GM12878 (cell line): ENCODE results near the gene EXOC4. TPM values are rescaled to one million over a fixed set of nuclear protein-coding genes. Genes with fewer than 3 reads are reported as not detected.

Experiments used
- ATAC-seq: fragments of 200-7000 bp; cut with Tn5 transposase; 3 replicates; pipeline ENCODE4 v1.9.1; 2020; ENCODE audit warnings: mild to moderate bottlenecking, moderate library complexity
- BruUV-seq: library from RNA; stranded (reverse); fragments of 400-500 nt; replicated peaks from 2 replicates; lab custom pipeline; 2021; lab: Mats Ljungman, UMichigan
- CTCF ChIA-PET: fragments of 300-600 bp; sonication (Branson Sonifier 250); formaldehyde crosslinking; extraction: SDS; loops from one replicate; lab custom pipeline; 2021; ENCODE audit warnings: inconsistent platforms; lab: Yijun Ruan, JAX
- POLR2A ChIA-PET: fragments of 350-600 bp; formaldehyde crosslinking; extraction: SDS; loops from one replicate; lab custom pipeline; 2021; ENCODE audit warnings: inconsistent platforms; lab: Charles Lee
- RAD21 ChIA-PET: fragments of 300-600 bp; sonication (Branson Sonifier 250); formaldehyde crosslinking; loops from one replicate; lab custom pipeline; 2023; ENCODE audit warnings: antibody characterized with exemption; ENCODE audit not compliant: unreplicated experiment; lab: Charles Lee
- SMC1A ChIA-PET: fragments of 300-600 bp; sonication (Branson Sonifier 250); formaldehyde crosslinking; loops from one replicate; lab custom pipeline; 2023; ENCODE audit not compliant: unreplicated experiment, uncharacterized antibody; lab: Charles Lee
- DNase-seq: peaks from one replicate; pipeline ENCODE4 v3.0.0-alpha.2; 2011; ENCODE audit warnings: low read depth, low spot score
- FAIRE-seq: peaks from 3 replicates; lab custom pipeline; 2011; peaks lifted over from hg19 to GRCh38; lab: Jason Lieb, UNC
- H2AFZ ChIP-seq: 2 replicates; pipeline ENCODE4 v1.6.0; 2011; ENCODE audit warnings: low read depth, low read length, control low read depth; ENCODE audit not compliant: control insufficient read depth
- H3K27ac ChIP-seq: 2 replicates; pipeline ENCODE4 v1.5.1; 2011; ENCODE audit warnings: control low read depth; ENCODE audit not compliant: control insufficient read depth, insufficient read depth
- H3K27me3 ChIP-seq, 2 experiments: replicated peaks in 1 of 2; 2 replicates each; pipeline versions ENCODE4 v1.6.0 to v1.6.1; 2011; ENCODE audit warnings: low read length in 1 of 2; ENCODE audit not compliant: control insufficient read depth in 2 of 2, insufficient read depth in 2 of 2
- H3K36me3 ChIP-seq, 2 experiments: 2 replicates each; pipeline ENCODE4 v1.5.1; 2011; ENCODE audit warnings: low read length in 1 of 2; ENCODE audit not compliant: control insufficient read depth in 2 of 2, insufficient read depth in 2 of 2
- H3K4me1 ChIP-seq: 2 replicates; pipeline ENCODE4 v1.6.1; 2011; ENCODE audit warnings: mild to moderate bottlenecking, low read length, moderate library complexity, mixed read lengths; ENCODE audit not compliant: control insufficient read depth, insufficient read depth
- H3K4me2 ChIP-seq: 2 replicates; pipeline ENCODE4 v1.6.0; 2011; ENCODE audit warnings: control low read depth; ENCODE audit not compliant: control insufficient read depth, insufficient read depth
- H3K4me3 ChIP-seq: fragments of 200-600 bp; sonication (generic); 2 replicates; pipeline ENCODE4 v1.5.1; 2016
- H3K79me2 ChIP-seq: 2 replicates; pipeline ENCODE4 v1.6.0; 2011; ENCODE audit warnings: low read length; ENCODE audit not compliant: control insufficient read depth, insufficient read depth
- H3K9ac ChIP-seq: 2 replicates; pipeline ENCODE4 v1.8.0; 2011; ENCODE audit warnings: low read length, control low read depth, mixed read lengths; ENCODE audit not compliant: control insufficient read depth, insufficient read depth
- H3K9me3 ChIP-seq: replicated peaks from 3 replicates; pipeline ENCODE4 v1.5.1; 2011; ENCODE audit warnings: mild to moderate bottlenecking, low read length; ENCODE audit not compliant: control insufficient read depth, insufficient read depth
- H4K20me1 ChIP-seq: 2 replicates; pipeline ENCODE4 v1.6.0; 2011; ENCODE audit not compliant: control insufficient read depth, insufficient read depth
- CBX3 ChIP-seq: fragments of 200-600 bp; sonication (generic); IDR thresholded peaks from 2 replicates; pipeline ENCODE4 v1.6.1; 2016; ENCODE audit warnings: low read depth, borderline replicate concordance
- CHD2 ChIP-seq: IDR thresholded peaks from 2 replicates; pipeline ENCODE4 v1.6.1; 2011; ENCODE audit warnings: low read depth, low read length, improper control_type of control experiment, borderline replicate concordance
- CREB1 ChIP-seq: IDR thresholded peaks from 2 replicates; pipeline ENCODE4 v1.6.1; 2012; ENCODE audit warnings: low read depth, mild to moderate bottlenecking, inconsistent platforms
- EGR1 ChIP-seq, 2 experiments: IDR thresholded peaks; 1 replicate in 1 of 2; 2 replicates in 1 of 2; pipeline ENCODE4 v1.6.1; 2011 to 2012; ENCODE audit warnings: low read depth in 2 of 2, low read length in 2 of 2, borderline replicate concordance in 1 of 2, mild to moderate bottlenecking in 1 of 2, moderate library complexity in 1 of 2
- ESRRA ChIP-seq: IDR thresholded peaks from 2 replicates; pipeline ENCODE4 v1.6.1; 2012; ENCODE audit warnings: mild to moderate bottlenecking, low read length, improper control_type of control experiment
- NBN ChIP-seq: fragments of 450-650 bp; IDR thresholded peaks from 2 replicates; pipeline ENCODE4 v1.6.1; 2016
- NR2C2 ChIP-seq: IDR thresholded peaks from 2 replicates; pipeline ENCODE4 v1.6.1; 2011; ENCODE audit warnings: borderline replicate concordance, low read depth; ENCODE audit not compliant: control insufficient read depth, insufficient read length
- POLR2AphosphoS2 ChIP-seq: IDR thresholded peaks from 2 replicates; pipeline ENCODE4 v1.6.1; 2011; ENCODE audit warnings: low read depth, mild to moderate bottlenecking, low read length, improper control_type of control experiment, moderate library complexity
- RB1 ChIP-seq: fragments of 450-650 bp; formaldehyde crosslinking; IDR thresholded peaks from 2 replicates; pipeline ENCODE4 v1.6.1; 2017; ENCODE audit warnings: mild to moderate bottlenecking, borderline replicate concordance
- RBBP5 ChIP-seq: fragments of 200-600 bp; sonication (generic); conservative IDR thresholded peaks from 2 replicates; pipeline ENCODE4 v1.6.1; 2016
- SP1 ChIP-seq: IDR thresholded peaks from one replicate; pipeline ENCODE4 v1.6.1; 2011; ENCODE audit warnings: low read depth, low read length
- YBX1 ChIP-seq: fragments of 450-650 bp; IDR thresholded peaks from 2 replicates; pipeline ENCODE4 v1.6.1; 2016; ENCODE audit warnings: antibody characterized with exemption
- ZBED1 ChIP-seq: IDR thresholded peaks from 2 replicates; pipeline ENCODE4 v1.6.1; 2016; ENCODE audit warnings: borderline replicate concordance
- WGBS: methylation state at CpG from one replicate; pipeline ENCODE4 v1.1.6; 2016; ENCODE audit warnings: low lambda C conversion rate; ENCODE audit not compliant: insufficient replicate concordance, insufficient coverage; ENCODE audit errors: missing lambda C conversion rate; 5-methylcytosine and 5-hydroxymethylcytosine counted together
- in situ Hi-C: fragments of 300-500 bp; cut with MboI; formaldehyde crosslinking; loops from 9 replicates; pipeline ENCODE4 v1.14.3; 2018; ENCODE audit warnings: mixed read lengths
- intact Hi-C: fragments of 100-400 bp; cut with micrococcal nuclease; formaldehyde crosslinking; loops from one replicate; pipeline ENCODE4 v1.14.2; 2022; ENCODE audit not compliant: unreplicated experiment
- polyA plus RNA-seq, 11 experiments: library from polyadenylated mRNA; depleted of rRNA in 4 of 11; unstranded in 6 of 11; stranded (reverse) in 5 of 11; fragments of >200 nt; fragmentation: Nextera tagmentation in 4 of 11; fragmentation: Illumina TruSeq in 1 of 11; extraction: Ambion mirVana in 4 of 11; extraction: Trizol in 1 of 11; gene quantifications; 1 replicate in 1 of 11; 2 replicates in 10 of 11; pipeline versions ENCODE4 v1.2.1 to v1.2.3, GENCODE V29; 2011 to 2016; ENCODE audit warnings: inconsistent platforms in 2 of 11, missing spikeins in 2 of 11, low read depth in 1 of 11
- total RNA-seq, 4 experiments: library from RNA; depleted of rRNA in 3 of 4; stranded (reverse); fragments of >200 nt in 3 of 4; fragmentation: Illumina TruSeq in 1 of 4; extraction: Trizol in 1 of 4; gene quantifications; 2 replicates each; pipeline versions ENCODE4 v1.2.1 to v1.2.3, GENCODE V29; 2013 to 2021
- TF ChIP-seq, protein P1 (sequence below): fragments of 450-650 bp; IDR thresholded peaks from 2 replicates; pipeline ENCODE4 v1.6.1; 2016; ENCODE audit warnings: mild to moderate bottlenecking
- TF ChIP-seq, protein P2 (sequence below): fragments of 450-650 bp; IDR thresholded peaks from 2 replicates; pipeline ENCODE4 v1.6.1; 2017; ENCODE audit warnings: mild to moderate bottlenecking, moderate library complexity
- TF ChIP-seq, protein P3 (sequence below): fragments of 450-650 bp; conservative IDR thresholded peaks from 2 replicates; pipeline ENCODE4 v1.6.1; 2017; ENCODE audit warnings: mild to moderate bottlenecking, moderate library complexity

Gene EXOC4
- total and polyA plus RNA-seq, 10 of the 15 experiments (the other 5 are each of a cell fraction or from before 2014, with no cell fraction given) = 13.2 to 44.5 (median 29.6) TPM

DNA sequence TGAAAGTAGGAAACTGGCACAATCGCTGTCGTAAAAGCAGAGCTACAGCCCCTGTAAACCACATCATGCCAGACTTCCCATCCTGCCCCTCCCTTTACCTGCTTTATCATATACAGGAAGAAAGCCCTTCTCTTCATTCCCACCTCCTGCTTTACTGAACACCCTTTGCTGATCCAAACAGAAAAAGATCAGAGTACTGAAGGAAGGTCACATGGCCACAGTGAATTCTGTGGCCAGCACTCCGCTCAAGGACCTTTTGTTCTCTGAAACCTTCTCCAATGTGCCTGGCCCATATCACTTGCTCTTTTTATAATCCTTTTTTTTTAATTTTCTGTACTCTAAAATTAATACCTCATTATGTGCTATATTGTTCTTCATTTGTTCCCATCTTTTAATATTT, 765.4 kb downstream of the EXOC4 start:
- no peaks in the 10 kb centered on the region for H3K79me2 ChIP-seq
- ChIA-PET SMC1A (no interaction called here), POLR2A (no interaction called here), CTCF (interaction anchor here (0.6 kb wide), 1 partner anchor 22 kb away, joined by 3 read pairs; no protein-coding TSS in a partner anchor), RAD21 (no interaction called here)
- no peaks in the 10 kb centered on the region for H3K9me3 ChIP-seq
- in situ Hi-C loops (no loop called here), intact Hi-C loops (no loop called here)
- H3K27ac ChIP-seq = no peak overlapping the region
- no peak overlapping the region for H3K4me2 ChIP-seq
- ATAC-seq = no peak
- no peak overlapping the region for H3K4me3 ChIP-seq
- 94% methylated on average over 3 of the region's 3 CpGs for WGBS
- no peak overlapping the region for H3K9ac ChIP-seq
- FAIRE-seq = no peak
- no peaks in the 10 kb centered on the region for H4K20me1 ChIP-seq
- no peak for DNase-seq
- BruUV-seq = no TSS peak
- no peaks in the 10 kb centered on the region for H3K36me3 ChIP-seq
- no peak overlapping the region for H2AFZ ChIP-seq
- H3K4me1 ChIP-seq = no peaks in the 10 kb centered on the region
- TF ChIP-seq RBBP5 (no peak), ESRRA (no peak), CHD2 (no peak), YBX1 (no peak), EGR1 (IDR thresholded peaks at IDR 0.05; ENCODE audit: borderline replicate concordance in 1 of 2, low read depth in 2 of 2, low read length in 2 of 2) (no peak), NBN (no peak), ZBED1 (no peak), POLR2AphosphoS2 (no peak), SP1 (no peak), RB1 (no peak), NR2C2 (no peak), CBX3 (no peak), CREB1 (no peak)
- TF ChIP-seq, protein P1, sequence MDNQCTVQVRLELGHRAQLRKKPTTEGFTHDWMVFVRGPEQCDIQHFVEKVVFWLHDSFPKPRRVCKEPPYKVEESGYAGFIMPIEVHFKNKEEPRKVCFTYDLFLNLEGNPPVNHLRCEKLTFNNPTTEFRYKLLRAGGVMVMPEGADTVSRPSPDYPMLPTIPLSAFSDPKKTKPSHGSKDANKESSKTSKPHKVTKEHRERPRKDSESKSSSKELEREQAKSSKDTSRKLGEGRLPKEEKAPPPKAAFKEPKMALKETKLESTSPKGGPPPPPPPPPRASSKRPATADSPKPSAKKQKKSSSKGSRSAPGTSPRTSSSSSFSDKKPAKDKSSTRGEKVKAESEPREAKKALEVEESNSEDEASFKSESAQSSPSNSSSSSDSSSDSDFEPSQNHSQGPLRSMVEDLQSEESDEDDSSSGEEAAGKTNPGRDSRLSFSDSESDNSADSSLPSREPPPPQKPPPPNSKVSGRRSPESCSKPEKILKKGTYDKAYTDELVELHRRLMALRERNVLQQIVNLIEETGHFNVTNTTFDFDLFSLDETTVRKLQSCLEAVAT = no peak
- TF ChIP-seq, protein P2, sequence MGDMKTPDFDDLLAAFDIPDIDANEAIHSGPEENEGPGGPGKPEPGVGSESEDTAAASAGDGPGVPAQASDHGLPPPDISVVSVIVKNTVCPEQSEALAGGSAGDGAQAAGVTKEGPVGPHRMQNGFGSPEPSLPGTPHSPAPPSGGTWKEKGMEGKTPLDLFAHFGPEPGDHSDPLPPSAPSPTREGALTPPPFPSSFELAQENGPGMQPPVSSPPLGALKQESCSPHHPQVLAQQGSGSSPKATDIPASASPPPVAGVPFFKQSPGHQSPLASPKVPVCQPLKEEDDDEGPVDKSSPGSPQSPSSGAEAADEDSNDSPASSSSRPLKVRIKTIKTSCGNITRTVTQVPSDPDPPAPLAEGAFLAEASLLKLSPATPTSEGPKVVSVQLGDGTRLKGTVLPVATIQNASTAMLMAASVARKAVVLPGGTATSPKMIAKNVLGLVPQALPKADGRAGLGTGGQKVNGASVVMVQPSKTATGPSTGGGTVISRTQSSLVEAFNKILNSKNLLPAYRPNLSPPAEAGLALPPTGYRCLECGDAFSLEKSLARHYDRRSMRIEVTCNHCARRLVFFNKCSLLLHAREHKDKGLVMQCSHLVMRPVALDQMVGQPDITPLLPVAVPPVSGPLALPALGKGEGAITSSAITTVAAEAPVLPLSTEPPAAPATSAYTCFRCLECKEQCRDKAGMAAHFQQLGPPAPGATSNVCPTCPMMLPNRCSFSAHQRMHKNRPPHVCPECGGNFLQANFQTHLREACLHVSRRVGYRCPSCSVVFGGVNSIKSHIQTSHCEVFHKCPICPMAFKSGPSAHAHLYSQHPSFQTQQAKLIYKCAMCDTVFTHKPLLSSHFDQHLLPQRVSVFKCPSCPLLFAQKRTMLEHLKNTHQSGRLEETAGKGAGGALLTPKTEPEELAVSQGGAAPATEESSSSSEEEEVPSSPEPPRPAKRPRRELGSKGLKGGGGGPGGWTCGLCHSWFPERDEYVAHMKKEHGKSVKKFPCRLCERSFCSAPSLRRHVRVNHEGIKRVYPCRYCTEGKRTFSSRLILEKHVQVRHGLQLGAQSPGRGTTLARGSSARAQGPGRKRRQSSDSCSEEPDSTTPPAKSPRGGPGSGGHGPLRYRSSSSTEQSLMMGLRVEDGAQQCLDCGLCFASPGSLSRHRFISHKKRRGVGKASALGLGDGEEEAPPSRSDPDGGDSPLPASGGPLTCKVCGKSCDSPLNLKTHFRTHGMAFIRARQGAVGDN = no peak
- TF ChIP-seq, protein P3, sequence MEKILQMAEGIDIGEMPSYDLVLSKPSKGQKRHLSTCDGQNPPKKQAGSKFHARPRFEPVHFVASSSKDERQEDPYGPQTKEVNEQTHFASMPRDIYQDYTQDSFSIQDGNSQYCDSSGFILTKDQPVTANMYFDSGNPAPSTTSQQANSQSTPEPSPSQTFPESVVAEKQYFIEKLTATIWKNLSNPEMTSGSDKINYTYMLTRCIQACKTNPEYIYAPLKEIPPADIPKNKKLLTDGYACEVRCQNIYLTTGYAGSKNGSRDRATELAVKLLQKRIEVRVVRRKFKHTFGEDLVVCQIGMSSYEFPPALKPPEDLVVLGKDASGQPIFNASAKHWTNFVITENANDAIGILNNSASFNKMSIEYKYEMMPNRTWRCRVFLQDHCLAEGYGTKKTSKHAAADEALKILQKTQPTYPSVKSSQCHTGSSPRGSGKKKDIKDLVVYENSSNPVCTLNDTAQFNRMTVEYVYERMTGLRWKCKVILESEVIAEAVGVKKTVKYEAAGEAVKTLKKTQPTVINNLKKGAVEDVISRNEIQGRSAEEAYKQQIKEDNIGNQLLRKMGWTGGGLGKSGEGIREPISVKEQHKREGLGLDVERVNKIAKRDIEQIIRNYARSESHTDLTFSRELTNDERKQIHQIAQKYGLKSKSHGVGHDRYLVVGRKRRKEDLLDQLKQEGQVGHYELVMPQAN = no peak
- H3K27me3 ChIP-seq = no peaks in the 10 kb centered on the region
